HG03039 (cell line): ENCODE measurements around the gene MBD5.

ENCODE experiments used
- ATAC-seq: cut with Tn5 transposase; IDR thresholded peaks from one replicate; pipeline ENCODE4 v1.9.1; 2021; ENCODE audit warnings: mild to moderate bottlenecking, moderate library complexity; ENCODE audit not compliant: unreplicated experiment

Gene MBD5

GRCh38 chr2:148515976-148516375, 495.1 kb downstream of the MBD5 start:
- ATAC-seq, result no peak

GRCh38 chr2:148517296-148517695, 496.4 kb downstream of the MBD5 start:
- no peak for ATAC-seq

- no peak for ATAC-seq
These were observed 496.9 kb downstream of the MBD5 start for GRCh38 chr2:148517822-148518221.

GRCh38 chr2:148519013-148519412, 498.1 kb downstream of the MBD5 start:
- no peak for ATAC-seq

GRCh38 chr2:148521181-148521580, 500.3 kb downstream of the MBD5 start:
- no peak for ATAC-seq

GRCh38 chr2:148523315-148523714, 502.4 kb downstream of the MBD5 start:
- ATAC-seq, result no peak

GRCh38 chr2:148524519-148524919, 503.6 kb downstream of the MBD5 start:
- no peak for ATAC-seq

GRCh38 chr2:148525130-148525529, 504.2 kb downstream of the MBD5 start:
- no peak for ATAC-seq

GRCh38 chr2:148526509-148527346, 505.8 kb downstream of the MBD5 start:
- no peak for ATAC-seq

GRCh38 chr2:148527488-148528340, 506.8 kb downstream of the MBD5 start:
- no peak for ATAC-seq

GRCh38 chr2:148528356-148529064, 507.6 kb downstream of the MBD5 start:
- ATAC-seq, result no peak

GRCh38 chr2:148529745-148530144, 508.9 kb downstream of the MBD5 start:
- no peak for ATAC-seq

- ATAC-seq, result no peak
These were observed 509.5 kb downstream of the MBD5 start for GRCh38 chr2:148530350-148530749.

GRCh38 chr2:148531235-148531634, 510.3 kb downstream of the MBD5 start:
- ATAC-seq, result no peak

GRCh38 chr2:148531669-148532428, 511.0 kb downstream of the MBD5 start:
- ATAC-seq, result no peak

- no peak for ATAC-seq
These were observed 512.1 kb downstream of the MBD5 start for GRCh38 chr2:148533004-148533403.

- ATAC-seq, result no peak
These were observed 512.8 kb downstream of the MBD5 start for GRCh38 chr2:148533685-148534084.

- no peak for ATAC-seq
These were observed 513.7 kb downstream of the MBD5 start for GRCh38 chr2:148534416-148535204.

- no peak for ATAC-seq
These were observed 517.5 kb downstream of the MBD5 start for GRCh38 chr2:148538375-148538774.

GRCh38 chr2:148540022-148540421, 519.1 kb downstream of the MBD5 start:
- ATAC-seq, result no peak
